Spinal cord (tissue), 10 donors: ENCODE measurements around the gene ZNF335. TPM values are rescaled to one million over a fixed set of nuclear protein-coding genes. Genes with fewer than 3 reads are reported as not detected.
"Not testable (repeated sequence)": the region's sequence is repeated elsewhere in the genome, so short reads cannot be mapped to it uniquely, and the experiment has no call there.

Experiments
- DNase-seq, 6 donors: peaks; one replicate each; pipeline versions ENCODE4 v3.0.0 to v3.0.0-alpha.2; 2013 to 2015; ENCODE audit warnings: low spot score in 6 of 6, low read depth in 4 of 6
- H3K27ac ChIP-seq: one replicate; pipeline ENCODE4 v1.5.1; 2013; ENCODE audit warnings: low read depth, low read length, control low read depth
- H3K27me3 ChIP-seq: one replicate; pipeline ENCODE4 v1.6.1; 2013; ENCODE audit warnings: low read length; ENCODE audit not compliant: control insufficient read depth, insufficient read depth
- H3K36me3 ChIP-seq: one replicate; pipeline ENCODE4 v1.6.1; 2013; ENCODE audit warnings: low read length; ENCODE audit not compliant: control insufficient read depth, insufficient read depth
- H3K4me1 ChIP-seq: one replicate; pipeline ENCODE4 v1.6.1; 2013; ENCODE audit warnings: low read length; ENCODE audit not compliant: control insufficient read depth, insufficient read depth
- H3K4me3 ChIP-seq: one replicate; pipeline ENCODE4 v1.5.1; 2013; ENCODE audit warnings: low read depth, low read length, control low read depth
- H3K9me3 ChIP-seq: one replicate; pipeline ENCODE4 v1.6.1; 2013; ENCODE audit warnings: low read length; ENCODE audit not compliant: control insufficient read depth, insufficient read depth
- WGBS: methylation state at CpG from one replicate; pipeline ENCODE4 v1.1.5; 2013; ENCODE audit warnings: missing lambda C conversion rate; ENCODE audit not compliant: insufficient coverage; 5-methylcytosine and 5-hydroxymethylcytosine counted together
- polyA plus RNA-seq, 2 donors: library from polyadenylated mRNA; unstranded; fragments of 120-200 nt; gene quantifications; one replicate each; pipeline ENCODE4 v1.2.1, GENCODE V29; 2013; ENCODE audit not compliant: insufficient read length in 2 of 2
- total RNA-seq, 2 donors: library from RNA; depleted of rRNA in 1 of 2; stranded (reverse); fragments of 120-200 nt in 1 of 2; fragments of >200 nt in 1 of 2; gene quantifications; one replicate each; pipeline versions ENCODE4 v1.2.3 to v1.2.4, GENCODE V29; 2013 to 2014
- donor health status: healthy.

Gene ZNF335
- total and polyA plus RNA-seq, 4 donors: 9.9 to 21.6 (median 15.6) TPM

- Histone ChIP-seq H3K27ac (no peak overlapping the region), H3K9me3 (no peaks in the 10 kb centered on the region), H3K27me3 (no peaks in the 10 kb centered on the region), H3K4me3 (no peak overlapping the region), H3K4me1 (peaks cover 15% of the 10 kb centered on the region), H3K36me3 (peaks cover 65% of the 10 kb centered on the region)
- WGBS: 65% methylated on average over 5 of the region's 13 CpGs
- DNase-seq: no peak
Measured at GRCh38 chr20:45938727-45939438, 33.1 kb downstream of the ZNF335 start.

- peaks cover 57% of the 10 kb centered on the region for H3K36me3 ChIP-seq
Measured at GRCh38 chr20:45937765-45938164, 34.2 kb downstream of the ZNF335 start.

GRCh38 chr20:45935416-45936046 is 36.5 kb downstream of the ZNF335 start:
- Histone ChIP-seq H3K27ac (peak overlapping the region; percentile 90), H3K27me3 (no peaks in the 10 kb centered on the region)
- under 1% methylated on average over 13 of the region's 21 CpGs for WGBS

More at GRCh38 chr20:45937765-45938164, 34.2 kb downstream of the ZNF335 start:
- WGBS: no CpG with 5 or more reads among the region's 2 CpGs
- no peak for DNase-seq
- H3K4me1 ChIP-seq: peaks cover 26% of the 10 kb centered on the region
- no peaks in the 10 kb centered on the region for H3K9me3 ChIP-seq
- no peak overlapping the region for H3K4me3 ChIP-seq
- no peak overlapping the region for H3K27ac ChIP-seq
- no peaks in the 10 kb centered on the region for H3K27me3 ChIP-seq

GRCh38 chr20:45934586-45935415 is 37.2 kb downstream of the ZNF335 start, which contains the start of gene PCIF1:
Gene PCIF1 (plus strand): TSS chr20:45934683. CDS start chr20:45939000, 4,317 bp downstream.
- Histone ChIP-seq H3K27ac (peak within 1 kb of the TSS; percentile 99), H3K9me3 (no peaks in the 10 kb centered on the region), H3K4me3 (peak within 1 kb of the TSS; percentile 95), H3K27me3 (no peaks in the 10 kb centered on the region), H3K4me1 (peaks cover 26% of the 10 kb centered on the region), H3K36me3 (peaks cover 35% of the 10 kb centered on the region)
- peak; percentile 98 to 100 (median 100) for DNase-seq
- under 1% methylated on average over 98 of the region's 102 CpGs for WGBS

More at GRCh38 chr20:45935416-45936046, 36.5 kb downstream of the ZNF335 start:
- no peaks in the 10 kb centered on the region for H3K9me3 ChIP-seq
- peaks cover 26% of the 10 kb centered on the region for H3K4me1 ChIP-seq
- H3K4me3 ChIP-seq: peak overlapping the region; percentile 61
- DNase-seq: no peak
- peaks cover 41% of the 10 kb centered on the region for H3K36me3 ChIP-seq

GRCh38 chr20:45934046-45934585 is 37.9 kb downstream of the ZNF335 start:
- H3K4me1 ChIP-seq: peaks cover 26% of the 10 kb centered on the region
- peak; percentile 52 to 98 (median 82) for DNase-seq
- H3K36me3 ChIP-seq: peaks cover 28% of the 10 kb centered on the region
- no peaks in the 10 kb centered on the region for H3K9me3 ChIP-seq
- WGBS: 0% methylated on average over 32 of the region's 34 CpGs
- peak overlapping the region; percentile 99 for H3K27ac ChIP-seq
- no peaks in the 10 kb centered on the region for H3K27me3 ChIP-seq
- peak overlapping the region; percentile 95 for H3K4me3 ChIP-seq

- peaks cover 21% of the 10 kb centered on the region for H3K36me3 ChIP-seq
- H3K27me3 ChIP-seq: no peaks in the 10 kb centered on the region
- H3K9me3 ChIP-seq: no peaks in the 10 kb centered on the region
- WGBS: 3% methylated on average over 17 of the region's 22 CpGs
- H3K27ac ChIP-seq: peak overlapping the region; percentile 99
- DNase-seq: peak in 3 of 6 donors; percentile 44 to 93 (median 88)
- H3K4me1 ChIP-seq: peaks cover 26% of the 10 kb centered on the region
- peak overlapping the region; percentile 95 for H3K4me3 ChIP-seq
Measured at GRCh38 chr20:45933266-45934045, 38.5 kb downstream of the ZNF335 start.

- not testable (repeated sequence) for H3K27ac ChIP-seq, H3K4me3 ChIP-seq, DNase-seq, H3K27me3 ChIP-seq, H3K36me3 ChIP-seq, H3K9me3 ChIP-seq
- peaks cover 23% of the 10 kb centered on the region for H3K4me1 ChIP-seq
- 97% methylated on average over 13 of the region's 17 CpGs for WGBS
Measured at GRCh38 chr20:45931680-45932079, 40.3 kb downstream of the ZNF335 start.

GRCh38 chr20:45927071-45927878 is 44.7 kb downstream of the ZNF335 start:
- no peaks in the 10 kb centered on the region for H3K36me3 ChIP-seq
- H3K4me1 ChIP-seq: no peaks in the 10 kb centered on the region
- no peak overlapping the region for H3K4me3 ChIP-seq
- H3K27ac ChIP-seq: no peak overlapping the region
- 91% methylated on average over 12 of the region's 14 CpGs for WGBS
- no peak for DNase-seq
- H3K9me3 ChIP-seq: no peaks in the 10 kb centered on the region
- no peaks in the 10 kb centered on the region for H3K27me3 ChIP-seq
